T-helper 9 cell (primary cell): Measurements from ENCODE around the gene ETFBKMT.

ENCODE experiments used
- DNase-seq: peaks from one replicate; pipeline ENCODE4 v3.0.0-alpha.2; 2020
- total RNA-seq, 2 donors: gene quantifications; one replicate each; lab custom pipeline; 2026; lab: John Stamatoyannopoulos, UW

Gene ETFBKMT, protein sequence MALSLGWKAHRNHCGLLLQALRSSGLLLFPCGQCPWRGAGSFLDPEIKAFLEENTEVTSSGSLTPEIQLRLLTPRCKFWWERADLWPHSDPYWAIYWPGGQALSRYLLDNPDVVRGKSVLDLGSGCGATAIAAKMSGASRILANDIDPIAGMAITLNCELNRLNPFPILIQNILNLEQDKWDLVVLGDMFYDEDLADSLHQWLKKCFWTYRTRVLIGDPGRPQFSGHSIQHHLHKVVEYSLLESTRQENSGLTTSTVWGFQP
- total RNA-seq = 0.48 to 1.7 reads per million in 2 donors

DNA sequence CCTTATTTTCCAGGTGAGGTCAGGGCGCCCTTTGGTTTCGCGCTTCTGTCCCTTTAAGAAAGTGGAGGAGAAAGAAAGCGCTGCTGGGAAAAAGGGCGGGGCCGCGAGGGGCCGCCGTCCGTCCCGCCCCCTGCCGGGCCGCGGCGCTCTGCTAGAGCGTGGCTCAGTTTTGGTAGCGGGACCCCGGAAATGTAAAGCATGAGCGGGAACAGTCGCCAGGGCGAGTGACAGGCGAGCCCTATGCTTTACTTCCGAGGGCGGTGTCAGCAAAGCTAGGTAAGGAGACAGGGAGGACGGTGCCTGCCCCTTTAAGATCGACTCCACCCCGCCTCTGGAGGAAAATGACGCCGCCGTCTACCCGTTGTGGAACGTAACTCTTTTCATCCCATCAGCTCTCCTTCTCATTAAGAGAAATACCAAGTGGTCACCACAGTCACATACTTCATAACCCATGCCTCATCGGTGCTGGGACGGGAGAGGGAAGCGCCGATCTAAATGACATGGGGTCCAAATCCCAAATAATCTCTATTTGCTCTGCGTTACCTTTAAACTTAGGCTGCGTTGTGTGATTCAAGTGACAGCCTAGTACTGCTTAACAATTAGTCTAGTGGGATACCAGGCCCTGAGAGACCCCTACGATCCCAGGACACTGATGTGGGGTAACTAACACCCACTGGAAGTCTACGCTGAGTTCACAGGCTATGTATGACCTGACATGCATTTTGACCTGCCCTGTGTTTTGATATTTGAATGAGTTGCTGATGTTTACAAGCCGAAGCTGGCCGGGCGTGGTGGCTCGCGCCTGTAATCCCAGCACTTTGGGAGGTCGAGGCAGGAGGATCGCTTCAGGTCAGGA is at the start of gene ETFBKMT:
Gene ETFBKMT, plus strand, starts transcription at position 602 of the 856 bp plus-strand sequence. CDS start 2,266 bp downstream, outside the sequence.
- DNase-seq = peak; percentile 81

DNA sequence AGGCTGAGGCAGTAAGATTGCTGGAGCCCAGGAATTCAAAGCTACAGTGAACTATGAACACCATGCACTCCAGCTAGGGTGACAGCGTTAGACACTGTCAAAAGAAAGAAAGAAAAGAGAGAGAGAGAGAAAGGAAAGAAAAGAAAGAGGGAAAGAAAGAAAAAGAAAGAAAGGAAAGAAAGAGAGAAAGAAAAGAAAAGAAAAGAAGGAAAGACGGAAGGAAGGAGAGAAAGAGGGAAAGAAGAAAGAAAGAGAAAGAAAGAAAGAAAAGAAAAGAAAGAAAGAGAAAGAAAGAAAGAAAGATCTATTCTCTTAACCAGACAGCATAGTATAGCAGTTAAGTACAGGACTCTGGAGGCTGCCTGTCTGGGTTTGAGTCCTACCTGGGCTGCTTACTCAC is 46.7 kb upstream of the ETFBKMT start:
- no peak for DNase-seq

DNA sequence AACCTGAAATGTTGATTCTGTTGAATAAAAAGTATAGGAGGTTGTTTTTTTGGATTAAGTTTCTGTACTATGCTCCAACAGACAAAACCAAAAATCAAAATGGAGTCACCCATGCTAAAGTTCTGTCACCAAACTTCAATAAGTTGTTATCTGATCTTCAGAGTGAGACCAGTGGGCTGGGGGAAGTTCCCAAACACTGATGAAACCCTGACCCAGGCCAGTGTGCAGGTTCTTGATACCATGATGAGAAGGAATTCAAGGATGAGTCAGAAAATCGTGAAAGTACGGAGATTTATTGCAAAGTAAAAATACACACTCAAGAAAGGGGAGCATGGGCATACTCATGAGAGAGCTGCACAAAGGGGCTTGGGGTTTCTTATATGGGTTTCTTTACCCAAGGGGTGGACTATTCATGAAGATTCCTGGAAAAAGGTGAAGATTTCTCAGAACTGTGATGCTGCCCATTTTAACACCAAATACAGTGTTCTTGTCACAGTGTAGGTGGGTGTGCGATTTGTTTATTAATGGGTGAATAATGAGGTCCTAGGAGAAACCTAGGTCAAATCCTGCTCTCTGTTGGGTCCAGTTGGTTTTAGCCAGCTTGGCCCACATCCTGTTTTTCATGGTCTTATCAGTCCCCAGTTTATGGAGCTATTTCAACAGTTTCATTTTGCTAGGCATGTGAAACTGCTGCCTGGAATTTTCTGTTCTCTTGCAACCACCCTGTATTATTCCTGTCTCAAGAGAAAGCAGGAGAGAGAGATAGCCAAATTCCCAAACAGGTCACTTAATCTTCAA is 41.1 kb upstream of the ETFBKMT start:
- no peak for DNase-seq

DNA sequence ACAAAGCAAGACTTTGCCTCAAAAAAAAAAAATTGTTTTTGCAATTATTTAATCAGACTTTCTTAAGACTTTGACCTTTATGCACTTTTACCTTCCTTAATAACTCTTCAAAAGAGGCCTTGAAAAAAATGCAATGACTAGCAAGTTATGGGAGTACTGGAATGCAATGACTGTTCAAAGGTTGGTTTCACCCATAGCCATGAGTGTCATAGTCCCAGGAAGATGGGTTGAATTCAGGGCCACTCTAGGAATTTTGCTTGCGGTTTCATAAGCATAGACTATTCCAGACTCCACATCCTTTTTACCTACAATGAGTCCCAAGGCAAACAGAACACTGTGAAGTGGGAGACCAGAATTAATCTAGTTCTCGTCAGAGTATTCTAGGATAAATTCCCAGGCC is 39.2 kb upstream of the ETFBKMT start:
- DNase-seq = no peak

DNA sequence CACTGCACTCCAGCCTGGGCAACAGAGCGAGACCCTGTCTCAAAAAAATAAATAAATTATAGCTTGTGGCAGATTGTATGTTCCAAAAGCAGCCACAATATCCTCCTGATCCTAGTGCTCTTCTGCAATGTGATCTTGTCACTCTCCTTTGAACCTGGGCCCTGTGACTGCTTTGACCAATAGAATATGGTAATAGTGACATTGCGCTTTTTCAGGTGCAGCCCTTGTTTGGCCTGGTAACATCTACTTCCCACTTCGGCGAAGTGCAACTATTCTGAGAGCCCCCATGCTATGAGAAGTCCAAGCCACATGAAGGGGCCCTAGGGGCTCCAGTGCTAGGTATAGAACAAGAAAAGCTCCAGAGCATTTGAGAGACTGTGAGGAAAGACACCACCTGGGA is 37.5 kb upstream of the ETFBKMT start:
- DNase-seq = no peak

DNA sequence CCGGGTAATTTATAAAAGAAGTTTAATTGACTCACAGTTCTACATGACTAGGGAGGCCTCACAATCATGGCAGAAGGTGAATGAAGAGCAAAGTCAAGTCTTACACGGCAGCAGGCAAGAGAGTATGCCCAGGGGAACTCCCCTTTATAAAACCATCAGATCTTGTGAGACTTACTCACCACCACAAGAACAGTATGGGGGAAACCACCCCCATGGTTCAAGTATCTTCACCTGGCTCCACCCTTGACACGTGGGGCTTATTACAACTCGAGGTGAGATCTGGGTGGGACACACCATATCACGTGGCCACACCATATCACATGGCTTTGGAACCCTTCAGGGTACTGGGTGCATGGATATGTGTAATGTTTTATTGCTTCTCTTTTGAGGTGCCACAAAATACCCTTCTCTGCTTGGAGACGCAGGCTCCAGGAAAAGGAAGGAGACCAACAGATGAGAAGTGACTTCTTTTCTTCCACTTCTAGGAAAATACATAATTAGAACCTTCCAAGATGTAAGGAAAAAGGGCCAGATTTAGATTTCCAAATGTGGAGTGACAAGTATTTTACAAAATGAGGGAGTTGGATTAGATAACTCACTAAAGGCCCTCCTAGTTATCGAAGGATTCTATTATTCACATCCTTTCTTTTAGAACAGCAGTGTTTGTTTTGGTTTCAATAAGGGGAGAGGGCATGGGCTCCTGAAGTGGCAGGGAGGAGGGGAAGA is 33.1 kb upstream of the ETFBKMT start:
- DNase-seq = no peak

DNA sequence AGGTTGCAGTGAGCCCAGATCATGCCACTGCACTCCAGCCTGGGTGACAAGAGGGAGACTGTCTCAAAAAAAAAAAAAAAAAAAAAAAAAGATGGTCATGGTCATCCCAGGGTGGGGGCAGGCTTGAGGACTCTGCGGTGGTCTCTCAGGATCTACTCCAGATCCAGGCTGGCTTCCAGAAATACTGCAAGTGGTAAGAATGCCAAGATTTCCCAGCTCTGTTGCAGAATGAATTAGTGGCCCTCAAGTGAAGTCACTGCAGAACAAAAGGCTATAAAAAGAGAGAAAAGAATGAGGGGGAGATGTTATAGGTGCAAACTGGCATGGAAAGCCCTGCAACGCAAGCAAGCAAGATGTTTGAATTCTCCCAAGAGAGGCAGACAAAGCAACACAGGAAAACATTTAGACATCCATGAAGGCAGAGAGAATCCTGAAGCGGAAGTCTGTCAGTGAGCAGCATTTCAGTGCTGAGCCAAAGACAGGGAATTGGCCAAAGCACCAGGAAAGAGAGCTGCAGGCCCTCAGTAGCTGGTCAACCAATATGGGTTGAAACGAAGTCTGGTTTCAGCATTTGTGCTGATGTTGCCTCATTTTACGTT is 31.9 kb upstream of the ETFBKMT start:
- no peak for DNase-seq

DNA sequence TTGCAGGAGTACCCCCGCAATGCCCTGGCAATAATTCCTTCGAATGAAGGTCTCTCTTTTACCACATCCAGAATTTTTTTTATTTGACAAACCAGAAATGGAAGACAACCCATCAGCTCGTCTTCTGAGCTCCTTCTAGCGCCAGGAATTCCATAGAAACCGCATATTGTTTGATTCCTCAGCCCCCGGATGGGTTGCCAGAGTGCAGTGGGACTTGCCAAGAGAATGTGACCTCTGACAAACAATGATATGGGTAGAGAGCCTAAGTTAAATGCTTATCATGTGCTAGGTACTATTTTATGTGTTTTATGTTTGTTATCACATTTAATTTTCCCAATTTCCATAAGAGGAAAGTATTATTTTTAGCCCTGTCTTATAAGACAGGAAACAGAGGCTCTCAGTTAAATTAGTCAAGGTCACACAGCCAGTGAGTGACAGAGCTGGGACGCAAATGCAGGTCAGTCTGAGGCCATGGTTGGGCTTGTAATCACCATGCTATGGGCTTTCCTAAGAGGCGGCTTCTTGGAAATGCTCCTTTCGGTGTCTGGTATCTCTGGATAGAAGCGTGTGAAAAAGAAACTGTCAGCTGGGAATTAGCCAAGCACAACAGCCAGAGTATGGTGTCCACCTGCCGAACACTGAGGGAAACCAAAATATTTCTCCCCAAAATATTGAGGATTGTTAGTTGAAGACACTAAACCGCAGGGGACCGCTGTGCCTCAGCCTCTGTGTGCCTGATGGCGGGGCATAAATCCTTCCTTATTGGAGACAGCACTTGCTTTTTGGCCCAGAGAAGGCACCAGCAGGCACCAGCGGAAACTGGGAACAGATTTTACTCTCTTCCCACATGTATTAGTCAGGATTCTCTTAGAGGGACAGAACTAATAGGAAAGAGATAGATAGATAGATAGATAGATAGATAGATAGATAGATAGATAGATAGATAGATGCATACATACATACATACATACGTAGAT is 29.4 kb upstream of the ETFBKMT start:
- no peak for DNase-seq

DNA sequence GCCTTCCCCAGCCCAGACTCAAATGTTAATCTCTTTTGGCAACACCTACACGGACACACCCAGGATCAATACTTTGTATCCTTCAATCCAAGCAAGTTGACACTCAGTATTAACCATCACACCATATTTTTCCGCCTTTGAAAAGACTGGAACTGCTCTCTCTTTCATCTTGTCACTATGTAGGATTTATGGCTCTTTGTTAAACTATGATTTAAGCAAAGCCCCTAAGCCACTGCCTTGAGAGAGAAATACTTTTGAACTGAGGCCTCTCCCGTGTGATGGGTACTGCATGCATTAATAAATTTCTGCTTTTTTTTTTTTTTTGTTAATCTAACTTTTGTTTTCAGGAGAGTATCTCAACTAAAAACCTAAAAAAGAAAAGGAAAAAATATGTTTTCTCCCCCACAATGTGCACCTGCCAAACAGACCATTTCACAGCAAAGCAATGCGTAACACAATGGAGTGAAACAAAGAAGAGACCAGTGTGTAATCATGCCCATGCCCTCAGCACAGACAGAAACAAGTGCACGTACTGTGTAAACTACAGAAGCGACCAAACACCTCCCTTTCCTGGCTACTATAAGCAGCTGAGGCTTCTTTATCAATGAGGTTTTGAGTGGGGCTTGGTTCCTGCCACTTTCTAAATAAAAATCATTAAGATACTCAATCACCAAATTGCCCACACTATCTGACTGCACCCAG is 28.3 kb upstream of the ETFBKMT start:
- no peak for DNase-seq

DNA sequence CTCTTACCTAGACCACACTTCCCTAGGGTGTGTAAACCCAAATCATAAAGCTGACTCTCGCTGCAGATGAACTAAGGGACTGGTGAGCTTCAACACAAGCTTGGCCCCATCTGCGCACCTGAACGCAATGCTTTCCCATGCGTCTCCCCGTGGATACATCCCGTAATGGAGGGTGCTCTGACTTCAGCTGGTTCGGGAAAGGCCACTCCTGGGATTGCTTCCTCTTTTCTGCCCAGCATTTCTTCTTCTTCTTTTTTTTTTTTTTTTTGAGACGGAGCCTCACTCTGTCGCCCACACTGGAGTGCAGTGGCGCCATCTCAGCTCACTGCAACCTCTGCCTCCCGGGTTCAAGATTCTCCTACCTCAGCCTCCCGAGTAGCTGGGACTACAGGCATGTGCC is 27.7 kb upstream of the ETFBKMT start:
- DNase-seq = no peak

DNA sequence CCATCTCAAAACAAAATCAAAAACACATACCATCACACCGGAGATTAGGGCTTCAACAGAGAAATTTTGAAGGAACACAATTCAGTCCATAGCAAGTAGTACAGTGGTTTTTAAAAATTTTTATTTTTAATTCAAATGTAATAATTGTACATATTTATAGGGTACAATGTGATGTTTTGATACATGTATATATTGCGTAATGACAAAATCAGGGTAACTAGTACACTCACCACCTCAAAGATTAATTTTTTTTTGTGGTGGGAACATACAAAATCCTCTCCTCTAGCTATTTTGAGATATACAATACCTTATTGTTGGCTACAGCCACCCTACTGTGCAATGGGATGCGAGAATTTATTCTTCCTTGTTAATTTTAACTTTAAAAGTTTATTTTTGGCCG is 26.0 kb upstream of the ETFBKMT start:
- no peak for DNase-seq

DNA sequence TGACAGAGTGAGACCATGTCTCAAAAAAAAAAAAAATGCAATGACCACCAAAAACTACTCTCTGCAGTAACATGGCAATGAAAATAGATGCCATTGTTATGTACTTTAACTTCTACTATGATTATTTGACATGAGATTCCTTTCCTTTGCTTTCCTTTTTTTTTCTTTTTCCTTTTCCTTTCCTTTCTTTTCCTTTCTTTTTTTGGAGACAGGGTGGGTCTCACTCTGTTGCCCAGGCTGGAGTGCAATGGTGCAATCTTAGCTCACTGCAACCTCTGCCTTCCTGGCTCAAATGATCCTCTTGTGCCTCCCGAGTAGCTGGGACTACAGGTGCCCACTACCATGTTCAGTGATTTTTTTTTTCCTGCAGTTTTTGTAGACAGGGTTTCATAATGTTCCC is 24.9 kb upstream of the ETFBKMT start:
- DNase-seq = no peak

DNA sequence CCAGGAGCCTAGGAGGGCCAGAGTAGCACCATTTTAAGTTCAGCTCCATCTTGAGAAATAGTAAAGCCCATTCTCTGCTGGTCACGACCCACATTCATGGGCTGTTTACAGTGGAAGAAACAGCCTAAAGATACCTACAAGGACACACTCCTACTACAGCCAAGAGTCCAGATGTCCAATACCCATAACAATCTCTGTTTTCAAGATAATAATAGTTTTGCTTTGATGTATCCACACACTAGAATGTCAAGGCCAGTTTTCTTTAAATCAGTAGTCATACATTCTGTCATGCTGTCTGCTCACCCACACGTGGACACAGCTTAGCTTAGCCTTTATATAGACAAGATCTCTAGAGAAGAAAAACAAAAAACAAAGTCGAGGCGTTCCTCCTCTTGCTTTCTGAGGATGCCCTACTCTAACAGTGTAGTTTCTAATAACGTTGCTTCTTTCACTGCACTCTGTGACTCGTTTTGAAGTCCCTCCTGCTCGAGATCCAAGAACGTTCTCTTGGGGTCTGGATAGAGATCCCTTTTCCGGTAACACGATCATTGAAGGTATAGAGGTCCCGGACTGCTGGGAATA is 17.9 kb upstream of the ETFBKMT start:
- DNase-seq = no peak

DNA sequence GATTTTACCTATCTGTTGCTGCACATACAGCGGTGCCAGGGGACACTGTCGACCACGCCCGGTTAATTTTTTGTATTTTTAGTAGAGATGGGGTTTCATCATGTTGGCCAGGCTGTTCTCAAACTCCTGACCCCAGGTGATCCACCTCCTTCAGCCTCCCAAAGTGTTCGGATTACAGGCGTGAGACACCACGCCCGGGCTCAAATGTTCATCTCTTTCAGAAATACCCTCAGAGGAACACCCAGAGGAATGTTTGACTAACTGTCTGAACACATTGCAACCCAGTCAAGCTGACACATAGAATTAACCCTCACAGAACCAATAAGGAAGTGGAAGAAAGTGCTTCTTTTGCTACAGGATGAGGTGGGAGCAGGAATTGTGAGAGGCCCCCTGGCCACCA is 15.0 kb upstream of the ETFBKMT start:
- DNase-seq = no peak

DNA sequence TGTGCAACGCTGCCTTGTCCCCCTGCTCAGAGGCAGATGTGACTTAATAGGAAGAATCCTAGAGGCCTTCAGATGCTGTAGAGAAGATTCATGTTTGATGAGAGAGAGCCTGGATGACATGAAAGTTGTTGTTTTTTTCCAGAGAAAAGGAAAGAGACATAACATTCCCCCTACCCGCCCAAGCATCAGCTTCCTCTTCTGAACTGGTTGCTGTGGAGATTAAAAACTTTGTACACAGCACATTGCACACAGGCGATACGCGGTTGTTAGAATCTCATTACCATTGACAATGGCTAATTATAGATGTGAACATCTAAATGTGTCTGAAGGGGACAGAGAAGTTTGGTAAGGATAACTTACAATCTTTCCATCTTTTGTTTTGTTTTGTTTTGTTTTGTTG is 13.6 kb upstream of the ETFBKMT start:
- no peak for DNase-seq

DNA sequence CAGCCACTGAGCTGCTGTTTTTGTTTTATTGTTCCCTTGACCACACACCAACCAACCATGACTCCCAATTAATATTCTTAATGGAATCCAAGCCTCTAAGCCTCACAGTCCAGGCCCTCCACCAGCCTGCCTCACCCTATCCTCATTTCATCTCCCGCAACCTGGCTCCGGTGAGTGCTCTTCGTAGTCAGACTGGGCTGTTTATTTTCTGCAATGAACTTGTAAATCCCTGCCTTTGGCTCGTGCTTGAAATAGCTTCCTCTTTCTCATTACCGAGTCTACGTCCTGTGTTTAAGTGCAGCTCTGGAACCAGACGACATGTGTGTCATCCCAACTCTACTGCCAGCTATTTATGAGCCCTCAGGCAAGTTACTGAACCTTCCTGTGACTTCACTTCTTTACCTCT is 12.4 kb upstream of the ETFBKMT start:
- DNase-seq = no peak

DNA sequence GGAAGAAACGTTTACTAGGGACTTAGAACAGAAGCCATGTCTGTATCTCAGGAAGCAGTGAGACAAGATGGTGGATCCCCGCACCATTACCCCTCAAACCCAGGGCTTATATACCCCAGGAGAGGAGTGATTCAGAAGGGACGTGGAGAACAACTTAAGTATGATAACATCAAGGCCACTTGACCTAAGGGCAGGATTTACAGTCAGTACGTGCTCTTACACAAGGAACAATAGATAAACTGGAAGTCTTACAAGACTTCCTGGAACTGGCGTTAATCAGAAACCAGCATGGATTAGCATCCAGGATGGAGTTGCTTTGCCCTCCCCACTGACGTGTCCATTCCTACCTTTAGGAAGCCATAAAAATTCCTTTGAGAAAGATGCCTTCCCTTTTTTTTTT is 8.6 kb upstream of the ETFBKMT start:
- DNase-seq = no peak

DNA sequence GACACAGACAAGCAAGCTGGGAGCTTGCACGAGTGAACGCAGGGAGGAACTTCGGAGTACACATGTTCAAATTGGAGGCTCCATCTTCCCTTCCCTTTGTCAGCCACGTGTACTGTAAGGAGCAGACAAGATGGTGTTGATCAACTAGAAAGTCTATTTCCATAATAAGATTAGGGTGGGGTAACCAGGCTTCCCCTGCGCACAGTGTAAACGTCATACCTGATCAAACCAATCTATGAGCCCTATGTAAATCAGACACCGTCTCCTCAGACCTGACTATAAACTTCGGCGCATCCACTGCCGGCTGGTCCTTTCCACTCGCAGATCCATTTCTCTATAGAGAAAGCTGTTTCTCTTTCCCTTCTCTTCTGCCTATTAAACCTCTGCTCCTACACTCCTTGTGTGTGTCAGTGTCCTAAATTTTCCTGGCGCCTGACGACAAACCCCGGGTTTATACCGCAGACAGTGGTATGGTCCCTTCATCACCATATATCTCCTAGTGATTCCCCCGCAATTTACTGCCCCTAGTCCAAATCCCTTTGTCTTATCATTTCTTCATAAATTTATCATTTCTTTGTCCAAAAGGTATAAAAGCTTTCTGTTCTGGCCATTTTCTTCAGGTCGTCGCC is 7.5 kb upstream of the ETFBKMT start:
- DNase-seq = no peak

DNA sequence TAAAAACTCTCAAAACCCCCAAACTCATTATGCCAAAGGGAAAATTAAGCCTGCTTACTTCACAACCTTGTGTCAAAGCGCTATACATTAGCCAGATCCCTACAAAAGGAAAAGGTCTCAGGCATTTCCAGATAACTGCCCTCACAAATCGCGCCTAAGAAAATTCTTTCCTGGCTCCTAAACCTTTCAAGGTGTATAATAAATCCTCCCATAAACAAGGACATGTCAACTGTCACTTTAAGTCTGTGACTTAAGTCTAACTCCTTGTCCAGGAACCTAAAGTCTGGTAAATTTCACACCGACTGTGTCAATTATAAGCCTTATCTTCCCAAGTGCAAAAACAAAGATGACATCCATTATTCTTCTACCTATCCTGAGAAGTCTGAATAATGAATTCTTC is 4.3 kb upstream of the ETFBKMT start:
- DNase-seq = no peak

DNA sequence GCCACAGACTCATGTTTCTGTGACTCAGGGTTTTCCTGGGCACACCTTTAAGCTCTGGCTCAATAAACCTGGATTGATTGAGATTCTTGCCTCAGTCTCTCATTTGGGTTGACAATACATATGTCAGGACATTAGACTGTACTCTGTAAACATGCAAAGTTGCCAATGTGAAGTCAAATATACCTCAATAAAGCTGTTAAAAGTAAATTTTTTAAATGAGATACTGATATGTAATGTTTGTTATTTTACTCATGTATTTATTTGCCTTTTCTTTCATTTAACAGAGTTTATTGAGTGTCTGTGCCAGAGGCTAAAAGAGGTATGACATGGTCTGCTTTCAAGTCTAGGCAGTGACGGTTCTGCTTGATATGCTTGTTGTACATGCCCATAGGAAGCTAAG is 3.7 kb upstream of the ETFBKMT start:
- DNase-seq = no peak
